Measurements from ENCODE around the gene ZDHHC4.
A peak's percentile ranks its signal among the peaks of the same experiment; 100 is the strongest.

Gene ZDHHC4

GRCh38 chr7:6590645-6591110 lies 13.4 kb downstream of the ZDHHC4 start (continued):
- TF ChIP-seq ZNF488 (tag by site-specific recombination; IDR thresholded peaks at IDR 0.05) (no peak), ZNF335 (tag by site-specific recombination; conservative IDR thresholded peaks at IDR 0.05) (peak; percentile 61; the same call in 1 of the 2 replicates), ZNF654 (tag by site-specific recombination; IDR thresholded peaks at IDR 0.05; ENCODE audit: low read depth) (no peak), ZNF202 (tag by site-specific recombination; IDR thresholded peaks at IDR 0.05; ENCODE audit: borderline replicate concordance) (no peak), ZNF146 (tag by site-specific recombination; IDR thresholded peaks at IDR 0.05) (no peak), ZBTB48 (tag by site-specific recombination; IDR thresholded peaks at IDR 0.05) (0 out of 2 replicates have a peak, but pooled peaks have one; percentile 6), KLF8 (tag by site-specific recombination; IDR thresholded peaks at IDR 0.05) (no peak), ZBTB17 (tag by site-specific recombination; IDR thresholded peaks at IDR 0.05) (no peak), ZSCAN18 (tag by site-specific recombination; IDR thresholded peaks at IDR 0.05) (no peak)

GRCh38 chr7:6600093-6600492 lies 22.8 kb downstream of the ZDHHC4 start:
- TF ChIP-seq SCRT1 (tag by site-specific recombination; IDR thresholded peaks at IDR 0.05; ENCODE audit: borderline replicate concordance) (0 out of 2 replicates have a peak, but pooled peaks have one; percentile 13), ZNF76 (tag by site-specific recombination; IDR thresholded peaks at IDR 0.05; ENCODE audit: borderline replicate concordance, low read depth) (no peak), CTCF (tag by site-specific recombination; IDR thresholded peaks at IDR 0.05) (no peak), SCRT2 (tag by site-specific recombination; IDR thresholded peaks at IDR 0.05) (peak; percentile 76)
- no peak overlapping the region for H3K27ac ChIP-seq (ENCODE audit: extremely low read depth, low read depth, low read length)
- H3K9me3 ChIP-seq (ENCODE audit: control insufficient read depth, insufficient read depth, low read depth, low read length): no peaks in the 10 kb centered on the region
- ChIA-PET POLR2A (interaction anchor here (1.0 kb wide), 1 partner anchor 11 kb away, joined by 3 read pairs; the partner anchor contains the start of gene INTS15), CTCF (interaction anchor here (0.6 to 1.2 kb wide), 4 partner anchors 46 to 340 kb away, joined by 3 to 4 read pairs (median 3); no protein-coding TSS in a partner anchor)
- H3K4me3 ChIP-seq (ENCODE audit: low read depth, low read length): no peak overlapping the region
- H3K36me3 ChIP-seq (ENCODE audit: control insufficient read depth in 2 of 2, insufficient read depth in 1 of 2, low read length in 2 of 2): peaks cover 47 to 65% of the 10 kb centered on the region in 2 experiments; a peak in 2 of 3 replicates
- H3K4me1 ChIP-seq (ENCODE audit: control insufficient read depth, insufficient read depth, low read length): no peaks in the 10 kb centered on the region

- H3K9me3 ChIP-seq (ENCODE audit: control insufficient read depth, insufficient read depth, low read depth, low read length): no peaks in the 10 kb centered on the region
- ChIA-PET CTCF (no interaction called here), POLR2A (no interaction called here)
- H3K27ac ChIP-seq (ENCODE audit: extremely low read depth, low read depth, low read length): no peak overlapping the region
- H3K4me3 ChIP-seq (ENCODE audit: low read depth, low read length): no peak overlapping the region
- H3K4me1 ChIP-seq (ENCODE audit: control insufficient read depth, insufficient read depth, low read length): no peaks in the 10 kb centered on the region
- peaks cover 22 to 36% of the 10 kb centered on the region in 2 experiments; a peak in 2 of 3 replicates for H3K36me3 ChIP-seq (ENCODE audit: control insufficient read depth in 2 of 2, insufficient read depth in 1 of 2, low read length in 2 of 2)
- TF ChIP-seq PBX3 (CRISPR knock-in tag; IDR thresholded peaks at IDR 0.05) (no peak), ZNF544 (tag by site-specific recombination; IDR thresholded peaks at IDR 0.05) (no peak), ZNF280C (tag by site-specific recombination; IDR thresholded peaks at IDR 0.05) (no peak), ZNF580 (tag by site-specific recombination; IDR thresholded peaks at IDR 0.05) (no peak), TRIM28 (IDR thresholded peaks at IDR 0.05; ENCODE audit: borderline replicate concordance, low read length) (no peak), ZNF626 (tag by site-specific recombination; IDR thresholded peaks at IDR 0.05) (no peak), ZNF645 (tag by site-specific recombination; IDR thresholded peaks at IDR 0.05) (no peak), ZNF548 (tag by site-specific recombination; IDR thresholded peaks at IDR 0.05) (no peak), ZNF670 (tag by site-specific recombination; IDR thresholded peaks at IDR 0.05; ENCODE audit: low read depth) (no peak), ZNF132 (tag by site-specific recombination; IDR thresholded peaks at IDR 0.05; ENCODE audit: borderline replicate concordance) (no peak), ZNF423 (tag by site-specific recombination; IDR thresholded peaks at IDR 0.05) (no peak), ZNF677 (tag by site-specific recombination; IDR thresholded peaks at IDR 0.05) (no peak)
Observed at GRCh38 chr7:6604458-6604857, 27.2 kb downstream of the ZDHHC4 start.

All from HEK293 (cell line).